Activated CD4-positive, alpha-beta T cell treated with anti-CD3 and anti-CD28 coated beads, Interleukin-2, amount 50 U/mL, for 16 hours (primary cell): ENCODE measurements around the gene UNC13D.
"Not testable (repeated sequence)": the region's sequence is repeated elsewhere in the genome, so short reads cannot be mapped to it uniquely, and the experiment has no call there.

Source experiments
- DNase-seq: peaks from one replicate; pipeline ENCODE4 v3.0.0-alpha.2; 2020

The UNC13D gene

DNA sequence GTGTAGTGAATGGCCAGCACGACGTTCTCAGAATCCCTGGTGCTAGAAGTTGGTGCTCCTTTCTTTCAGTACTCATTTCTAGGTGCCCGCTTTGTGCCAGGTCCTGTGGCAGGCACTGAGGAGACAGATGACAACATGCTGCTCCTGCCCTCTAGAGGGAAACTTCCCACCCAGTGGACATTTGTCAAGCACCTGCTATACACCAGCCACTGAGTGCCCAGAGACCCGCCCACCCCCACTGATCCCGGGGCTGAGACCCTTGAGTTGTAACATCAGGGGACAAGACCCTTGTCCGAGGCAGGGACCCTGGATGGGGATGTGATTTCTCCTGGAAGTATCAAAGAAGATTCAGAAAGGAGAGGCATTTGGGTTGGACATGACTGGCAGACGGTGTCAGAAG is 25.1 kb downstream of the UNC13D start:
- DNase-seq = no peak

DNA sequence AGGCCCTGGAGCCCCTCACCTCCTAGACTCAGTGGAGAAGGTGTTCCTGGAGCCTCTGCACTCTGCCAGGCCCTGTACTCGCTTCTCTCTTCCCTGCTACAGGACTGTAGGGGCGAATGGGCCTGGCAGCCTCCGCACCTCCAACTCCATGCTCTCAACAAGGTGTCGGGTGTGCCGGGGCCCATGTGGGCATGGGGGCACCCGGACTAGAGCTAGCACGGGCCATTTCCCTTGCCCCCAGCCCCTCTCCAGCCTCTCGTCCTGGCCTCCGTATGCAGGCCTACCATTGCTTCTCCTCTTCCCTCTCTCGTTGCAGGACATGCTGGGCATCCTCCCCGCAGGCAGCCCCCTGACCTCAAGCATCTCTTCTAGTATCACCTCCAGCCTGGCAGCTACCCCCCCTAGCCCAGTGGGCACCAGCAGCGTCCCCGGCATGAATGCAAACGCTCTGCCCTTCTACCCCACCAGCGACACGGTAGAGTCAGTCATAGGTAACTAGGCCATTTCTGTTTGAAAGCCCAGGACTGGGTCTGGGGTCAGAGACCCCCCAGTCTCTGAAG is 25.8 kb downstream of the UNC13D start:
- no peak for DNase-seq

GRCh38 chr17:75817571-75817970 is 26.6 kb downstream of the UNC13D start:
- DNase-seq = no peak

DNA sequence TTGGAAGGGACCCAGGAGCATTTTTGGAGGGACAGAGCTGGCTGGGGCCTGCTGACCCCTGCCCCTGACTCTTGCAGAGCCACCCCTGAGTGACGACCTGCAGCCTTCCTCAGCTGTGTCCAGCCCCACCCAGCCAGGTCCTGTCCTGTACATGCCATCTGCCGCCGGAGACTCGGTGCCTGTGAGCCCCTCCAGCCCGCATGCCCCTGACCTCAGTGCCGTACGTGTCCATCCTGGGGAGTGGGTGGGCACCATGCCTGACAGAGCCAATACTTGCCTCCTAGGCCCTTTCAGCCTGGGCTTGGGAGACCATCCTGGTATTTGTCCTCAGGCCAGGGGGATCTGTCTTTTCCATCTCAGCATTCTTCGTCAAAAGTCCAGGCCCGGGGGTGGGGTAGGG is 27.5 kb downstream of the UNC13D start:
- no peak for DNase-seq

DNA sequence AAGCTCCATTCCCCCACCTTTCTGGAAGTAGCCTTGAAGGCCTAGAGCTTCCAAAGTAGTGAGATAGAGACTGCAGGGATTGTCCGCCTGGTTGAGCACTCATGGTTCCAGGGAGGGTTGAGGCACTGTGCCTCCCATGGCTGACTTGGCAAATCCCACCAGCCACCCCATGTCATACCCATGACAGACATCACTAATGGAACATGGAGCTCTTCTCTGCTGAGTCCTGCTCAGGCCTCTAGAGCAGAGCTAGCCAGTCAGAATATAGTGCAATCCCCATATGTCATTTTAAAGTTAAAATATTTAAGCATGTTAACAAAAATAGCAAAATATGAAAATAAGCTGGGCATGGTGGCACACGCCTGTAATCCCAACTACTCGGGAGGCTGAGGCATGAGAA is 28.8 kb downstream of the UNC13D start:
- no peak for DNase-seq

GRCh38 chr17:75814900-75815373 is 29.3 kb downstream of the UNC13D start:
- no peak for DNase-seq

DNA sequence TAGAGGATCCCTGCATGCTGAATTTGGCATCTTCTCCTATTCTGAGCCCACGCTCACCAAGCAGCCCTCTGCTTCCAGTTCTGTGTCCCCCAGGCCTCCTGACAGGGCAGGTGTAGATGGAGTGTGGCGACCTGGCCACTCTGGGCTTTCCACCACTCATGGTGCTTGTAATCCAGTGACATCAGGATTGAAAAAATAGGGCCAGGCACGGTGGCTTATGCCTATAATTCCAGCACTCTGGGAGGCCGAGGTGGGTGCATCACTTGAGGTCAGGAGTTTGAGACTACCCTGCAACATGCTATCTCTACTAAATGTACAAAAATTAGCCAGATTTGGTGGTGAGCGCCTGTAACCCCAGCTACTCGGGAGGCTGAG is 30.2 kb downstream of the UNC13D start:
- no peak for DNase-seq

- no peak for DNase-seq
Measured at GRCh38 chr17:75813081-75814020, 30.9 kb downstream of the UNC13D start.

GRCh38 chr17:75812096-75813013 is 31.8 kb downstream of the UNC13D start:
- DNase-seq = no peak

DNA sequence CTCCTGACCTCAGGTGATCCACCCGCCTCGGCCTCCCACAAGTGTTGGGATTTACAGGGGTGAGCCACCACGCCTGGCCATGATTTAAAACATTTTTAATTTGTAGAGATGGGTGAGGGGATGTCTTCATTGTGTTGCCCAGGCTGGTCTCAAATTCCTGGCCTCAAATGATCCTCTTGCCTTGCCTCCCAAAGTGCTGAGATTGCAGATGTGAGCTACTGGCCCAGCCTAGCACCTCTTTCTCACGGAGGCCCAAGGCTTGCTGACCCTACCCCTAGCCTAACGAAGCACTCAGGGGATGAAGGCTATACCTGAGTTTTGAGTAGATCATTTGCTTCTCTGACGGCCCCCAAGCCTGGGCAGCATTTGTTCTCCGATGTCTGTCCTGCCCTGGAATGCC is 33.0 kb downstream of the UNC13D start:
- DNase-seq = no peak

- not testable (repeated sequence) for DNase-seq
Measured at GRCh38 chr17:75810756-75811155, 33.4 kb downstream of the UNC13D start.

DNA sequence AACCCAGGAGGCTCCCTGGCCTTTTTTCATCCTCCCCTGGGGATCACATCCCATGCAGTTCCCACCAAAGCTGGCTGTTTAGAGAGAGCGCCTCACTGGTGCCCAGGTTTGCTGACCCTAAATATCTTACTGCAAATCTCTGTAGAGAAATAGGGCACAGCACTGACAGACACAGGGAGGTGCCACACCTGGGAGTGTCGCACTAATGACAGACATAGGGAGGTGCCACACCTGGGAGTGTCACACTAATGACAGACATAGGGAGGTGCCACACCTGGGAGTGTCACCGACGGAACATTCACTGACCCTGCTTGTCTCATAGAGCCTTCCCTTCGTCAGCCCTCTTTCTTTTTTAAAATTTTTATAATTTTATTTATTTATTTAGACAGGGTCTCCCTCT is 34.0 kb downstream of the UNC13D start:
- DNase-seq = no peak

DNA sequence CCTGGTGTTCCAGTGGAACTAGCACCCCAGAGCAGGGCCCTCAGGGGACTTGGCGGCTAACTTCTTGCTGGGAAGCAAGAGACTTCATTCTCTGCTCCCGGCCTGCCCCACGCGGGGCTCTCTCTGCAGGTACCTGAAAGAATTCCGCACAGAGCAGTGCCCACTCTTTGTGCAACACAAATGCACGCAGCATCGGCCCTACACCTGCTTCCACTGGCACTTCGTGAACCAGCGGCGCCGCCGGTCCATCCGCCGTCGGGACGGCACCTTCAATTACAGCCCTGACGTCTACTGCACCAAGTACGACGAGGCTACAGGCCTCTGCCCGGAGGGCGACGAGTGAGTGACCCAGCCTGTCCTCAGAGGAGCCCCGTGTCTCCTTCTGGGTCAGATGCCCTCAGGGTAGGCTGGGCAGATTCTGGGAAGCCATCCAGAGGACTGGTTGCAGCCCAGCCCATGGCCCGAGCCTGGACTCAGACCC is 34.5 kb downstream of the UNC13D start:
- no peak for DNase-seq

GRCh38 chr17:75808905-75809621 is 35.1 kb downstream of the UNC13D start:
- DNase-seq = no peak

DNA sequence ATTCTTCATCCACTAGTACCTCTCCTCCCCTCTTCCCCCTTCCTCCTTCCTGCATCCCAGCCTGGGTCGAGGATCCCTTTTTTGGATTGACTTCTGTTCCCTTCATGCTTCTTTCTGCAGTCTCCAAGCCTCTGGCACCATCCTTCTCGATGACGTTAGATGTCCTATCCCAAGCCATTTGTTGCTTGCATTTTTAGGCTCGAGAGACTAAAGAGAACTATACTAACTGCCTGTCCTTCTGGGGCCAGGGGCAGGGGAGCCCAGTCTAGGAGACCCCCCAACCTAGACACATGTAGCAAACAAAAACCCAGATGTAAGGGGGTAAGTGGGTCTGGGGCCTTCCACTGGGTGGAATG is 35.7 kb downstream of the UNC13D start:
- no peak for DNase-seq

DNA sequence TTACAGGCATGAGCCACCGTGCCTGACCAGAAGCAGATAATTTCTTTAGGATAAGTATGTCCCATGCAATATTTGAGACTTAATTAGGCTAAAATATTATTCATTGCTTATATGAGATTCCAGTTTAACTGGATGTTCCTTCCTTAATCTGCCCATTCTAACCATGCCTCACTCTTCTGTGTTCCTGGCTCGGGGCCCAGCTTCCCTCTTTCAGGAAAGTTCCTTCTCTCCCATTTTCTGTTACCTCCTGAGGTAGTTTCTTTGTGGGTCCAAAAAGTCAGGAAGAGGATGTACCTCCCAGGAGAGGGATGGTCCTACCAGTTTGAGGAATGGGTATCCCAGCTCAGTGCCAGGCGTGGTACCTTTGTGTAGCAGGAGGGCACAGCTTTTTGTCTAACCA is 36.3 kb downstream of the UNC13D start:
- DNase-seq = no peak

- no peak for DNase-seq
Measured at GRCh38 chr17:75806822-75807500, 37.2 kb downstream of the UNC13D start.

DNA sequence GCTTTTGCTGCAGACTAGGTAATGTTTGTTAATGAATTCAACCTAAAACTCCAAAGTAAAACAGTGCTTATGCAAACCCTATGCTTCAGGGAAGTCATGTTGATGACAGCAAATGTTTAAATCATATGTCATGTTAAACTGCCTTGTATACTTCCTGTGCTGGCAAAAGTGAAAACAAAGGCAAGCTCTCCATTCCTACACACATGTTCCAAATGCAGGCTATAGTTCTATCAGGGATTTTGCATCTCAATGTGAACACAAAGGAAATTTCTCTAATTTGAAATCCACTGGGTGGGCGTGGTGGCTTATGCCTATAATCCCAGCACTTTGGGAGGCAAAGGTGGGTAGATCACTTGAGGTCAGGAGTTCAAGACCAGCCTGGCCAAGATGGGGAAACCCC is 40.3 kb downstream of the UNC13D start:
- DNase-seq = no peak

DNA sequence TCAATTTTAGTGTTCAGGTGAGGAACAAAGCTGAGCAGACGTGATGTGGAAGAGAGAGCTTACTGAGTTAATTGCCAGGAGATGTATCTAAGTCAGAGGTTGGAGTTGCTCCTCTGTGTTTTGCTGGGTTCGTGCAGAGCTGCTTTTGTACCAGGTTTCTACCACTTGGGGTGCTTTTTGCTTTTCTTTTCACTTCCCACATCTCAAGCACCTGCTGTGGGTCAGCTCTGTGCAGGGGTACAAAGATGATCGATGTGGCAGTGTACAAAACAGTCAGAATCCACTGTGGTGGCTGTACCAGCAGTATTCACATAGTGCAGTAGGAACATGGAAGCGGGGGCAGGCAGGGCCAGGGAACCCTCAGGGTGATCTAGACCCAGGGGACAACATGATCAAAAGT is 44.8 kb downstream of the UNC13D start:
- DNase-seq = no peak

- DNase-seq = no peak
Measured at GRCh38 chr17:75795820-75796607, 48.2 kb downstream of the UNC13D start.

GRCh38 chr17:75793460-75793859 is 50.7 kb downstream of the UNC13D start:
- DNase-seq = no peak
